GM19099 (cell line): ENCODE measurements around the gene PARL.

Experiments used
- POLR2A ChIP-seq: IDR thresholded peaks from 3 replicates; pipeline ENCODE4 v1.6.1; 2011; ENCODE audit warnings: low read depth; ENCODE audit not compliant: insufficient read length; ENCODE audit errors: extremely low read depth

Gene PARL

DNA sequence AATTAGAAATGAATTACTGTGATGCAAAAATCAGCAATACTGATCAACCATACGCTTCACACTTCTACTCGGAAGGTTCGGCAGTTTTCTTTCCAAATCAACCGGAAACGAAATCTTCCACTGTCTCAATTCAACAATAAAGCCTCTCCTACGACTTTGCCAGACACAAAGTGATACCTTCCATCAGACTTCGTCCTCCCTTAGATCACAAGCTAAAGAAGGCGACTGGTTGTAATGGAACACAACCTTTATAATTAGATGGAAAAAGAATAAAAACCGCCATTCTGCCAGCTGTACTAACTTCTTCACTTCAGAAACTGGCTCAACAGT lies 618 bp downstream of the PARL start:
- TF ChIP-seq POLR2A: no peak

DNA sequence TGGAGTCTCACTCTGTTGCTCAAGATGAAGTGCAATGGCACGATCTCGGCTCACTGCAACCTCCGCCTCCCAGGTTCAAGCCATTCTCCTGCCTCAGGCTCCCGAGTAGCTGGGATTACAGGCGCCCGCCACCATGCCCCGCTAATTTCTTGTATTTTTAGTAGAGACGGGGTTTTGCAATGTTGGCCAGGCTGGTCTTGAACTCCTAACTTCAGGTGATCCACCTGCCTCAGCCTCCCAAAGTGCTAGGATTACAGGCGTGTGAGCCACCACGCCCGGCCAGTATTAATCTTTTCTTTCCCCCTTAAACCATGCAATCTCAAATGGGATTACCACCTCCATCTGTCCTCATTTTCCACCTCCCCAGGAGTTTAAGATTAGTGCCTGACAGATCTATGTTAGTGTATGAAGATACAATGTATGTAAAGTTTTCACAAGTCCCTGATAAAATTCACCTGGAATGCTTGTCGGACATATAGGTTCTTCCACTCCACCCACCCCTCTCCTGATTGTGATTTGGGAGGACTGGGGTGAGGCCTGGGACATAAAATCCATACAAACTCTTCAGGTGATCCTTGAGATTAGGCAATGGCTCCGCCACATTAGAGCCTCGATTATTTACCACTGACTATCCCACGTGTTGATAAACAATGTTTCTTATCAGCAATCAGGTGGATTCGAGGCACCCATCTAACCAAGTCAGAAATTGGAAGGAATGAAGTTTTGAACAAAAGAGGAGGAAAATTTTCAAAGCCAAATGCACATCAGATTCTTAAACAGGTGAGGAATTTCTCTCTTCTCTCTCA lies 1.2 kb downstream of the PARL start:
- no peak for TF ChIP-seq POLR2A

DNA sequence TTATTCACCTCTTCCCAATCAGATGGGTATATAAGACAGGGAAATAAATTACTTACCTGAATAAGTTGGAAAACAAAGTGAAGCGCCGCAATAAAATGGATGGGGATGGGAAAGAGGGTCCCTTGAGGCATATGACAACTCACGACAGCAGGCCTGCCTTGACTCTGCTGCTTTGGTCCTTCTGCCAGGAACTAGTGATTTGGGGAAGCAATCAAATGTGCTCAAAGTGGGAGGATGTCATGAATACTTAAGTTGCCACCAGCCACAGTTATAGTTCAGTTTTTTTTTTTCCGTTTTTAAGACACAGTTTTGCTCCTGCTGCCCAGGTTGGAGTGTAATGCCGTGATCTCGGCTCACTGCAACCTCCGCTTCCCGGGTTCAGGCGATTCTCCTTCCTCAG lies 4.6 kb downstream of the PARL start:
- TF ChIP-seq POLR2A: no peak

DNA sequence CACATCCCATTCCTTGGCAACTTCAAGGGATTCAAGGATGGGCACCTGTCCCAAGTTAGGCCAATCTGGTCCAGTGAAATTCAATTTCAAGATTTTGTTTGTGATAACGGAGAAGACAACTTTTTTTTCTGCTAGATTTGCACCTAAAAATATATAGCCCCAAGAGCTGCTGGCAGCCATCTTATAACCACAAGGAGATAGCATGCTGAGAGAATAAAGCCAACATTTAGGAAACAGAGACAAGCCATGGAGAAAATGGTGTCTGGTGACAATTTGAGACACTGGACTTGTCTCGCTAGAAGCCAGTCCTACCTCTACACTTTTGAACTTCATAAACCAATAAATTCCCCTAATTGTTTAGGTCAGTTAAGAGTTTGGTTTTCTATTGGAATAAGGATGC lies 5.4 kb downstream of the PARL start:
- TF ChIP-seq POLR2A: no peak

DNA sequence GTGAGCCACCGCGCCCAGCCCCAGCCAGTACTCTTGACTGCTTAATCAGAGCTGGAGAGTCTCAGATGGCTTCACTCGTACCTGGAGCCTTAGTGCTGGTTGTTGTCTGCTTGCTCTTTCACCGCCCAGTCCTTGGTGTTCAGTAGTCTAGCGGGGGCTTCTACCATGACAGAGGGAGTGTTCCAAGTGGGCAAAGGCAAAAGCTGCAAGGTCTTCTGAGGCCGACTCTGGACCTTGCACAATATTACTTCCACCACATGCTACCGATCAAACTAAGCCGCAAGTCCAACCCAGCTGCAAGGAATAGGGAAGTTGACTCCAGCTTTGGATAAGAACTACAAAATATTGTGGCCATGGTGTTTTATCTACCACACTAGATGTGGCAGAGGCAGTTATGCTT lies 6.6 kb downstream of the PARL start:
- no peak for TF ChIP-seq POLR2A

DNA sequence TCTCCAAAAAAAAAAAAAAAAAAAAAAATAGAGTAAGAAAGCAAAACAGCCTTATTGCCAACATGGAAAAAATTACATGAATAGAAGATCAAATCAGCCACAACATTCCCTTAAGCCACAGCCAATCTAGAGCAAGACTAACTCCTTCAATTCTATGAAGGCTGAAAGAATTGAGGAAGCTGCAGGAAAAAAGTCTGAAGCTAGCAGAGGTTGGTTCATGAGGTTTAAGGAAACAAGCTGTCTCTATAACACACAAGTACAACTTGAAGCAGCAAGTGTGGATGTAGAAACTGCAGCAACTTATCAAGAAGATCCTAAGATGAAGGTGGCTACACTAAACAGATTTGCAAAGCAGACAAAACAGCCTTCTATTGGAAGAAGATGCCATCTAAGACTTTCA lies 9.3 kb downstream of the PARL start:
- TF ChIP-seq POLR2A: no peak

DNA sequence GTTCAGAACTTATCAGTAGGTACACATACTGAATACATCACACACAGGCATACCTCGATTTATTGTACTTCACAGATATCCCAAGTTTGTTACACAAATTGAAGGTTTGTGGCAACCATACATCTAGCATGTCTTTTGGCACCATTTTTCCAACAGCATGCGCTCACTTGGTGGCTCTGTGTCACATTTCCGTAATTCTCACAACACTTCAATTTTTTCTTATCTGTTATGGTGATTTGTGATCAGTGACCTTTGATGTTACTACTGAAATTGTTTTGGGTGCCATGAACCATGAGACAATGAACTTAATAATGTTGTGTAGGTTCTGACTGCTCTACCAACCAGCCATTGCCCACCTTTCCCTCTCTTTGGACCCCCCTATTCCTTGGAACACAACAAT lies 10.8 kb downstream of the PARL start:
- TF ChIP-seq POLR2A: no peak

DNA sequence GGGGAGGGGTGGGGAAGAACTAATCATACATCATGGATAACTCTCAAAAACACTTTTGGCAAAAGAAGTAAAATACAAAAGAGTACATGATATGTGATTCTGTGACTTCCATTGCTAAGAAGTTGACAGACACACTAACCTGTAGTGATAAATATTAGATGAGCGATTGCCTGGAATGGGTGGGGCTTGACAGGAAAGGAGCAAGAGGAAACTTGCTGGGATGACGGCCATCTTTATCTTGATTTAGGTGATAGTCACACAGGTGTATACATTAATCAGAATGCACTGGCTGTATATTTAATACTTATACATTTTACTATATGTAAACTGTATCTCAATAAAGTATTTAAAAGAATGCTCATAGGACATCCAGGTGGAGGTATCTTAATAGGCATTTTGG lies 13.1 kb downstream of the PARL start:
- no peak for TF ChIP-seq POLR2A

DNA sequence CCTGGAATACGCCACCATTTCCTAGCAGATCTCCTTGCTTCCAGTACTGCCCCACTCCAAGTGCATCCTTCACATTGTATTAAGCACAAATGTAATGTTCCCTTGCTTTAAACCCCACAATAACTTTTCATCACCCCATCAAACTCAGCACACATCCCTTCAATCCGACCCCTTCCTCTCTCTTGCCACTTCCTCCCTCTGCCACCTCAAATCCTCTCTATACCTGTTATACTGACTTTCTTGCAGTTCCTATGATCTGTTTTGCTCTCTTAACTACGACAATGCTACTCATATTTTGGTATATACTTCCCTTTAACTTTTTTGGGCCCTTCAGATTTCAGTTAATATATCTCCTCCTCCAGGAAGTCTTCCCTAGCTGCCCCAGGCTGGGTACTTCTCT lies 14.1 kb downstream of the PARL start:
- TF ChIP-seq POLR2A: no peak

DNA sequence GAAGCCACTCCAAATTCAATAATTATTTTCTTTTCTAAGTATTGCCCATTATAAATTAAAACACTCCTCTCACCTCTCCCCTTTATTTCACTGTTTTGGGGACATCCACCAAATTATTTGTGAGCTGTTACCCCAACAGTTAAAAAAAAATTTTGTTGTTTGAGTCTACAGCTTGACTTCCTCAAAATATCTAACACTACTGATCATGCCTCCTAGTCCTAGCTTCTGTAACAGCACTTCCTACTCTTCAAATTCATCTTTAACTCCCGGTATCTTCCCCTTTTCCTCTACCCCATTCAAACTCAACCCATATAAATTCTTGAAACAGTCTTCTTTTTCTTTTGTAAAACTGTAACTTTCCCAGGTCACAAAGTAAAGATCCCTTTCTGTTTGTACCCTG lies 15.9 kb downstream of the PARL start:
- TF ChIP-seq POLR2A: no peak

DNA sequence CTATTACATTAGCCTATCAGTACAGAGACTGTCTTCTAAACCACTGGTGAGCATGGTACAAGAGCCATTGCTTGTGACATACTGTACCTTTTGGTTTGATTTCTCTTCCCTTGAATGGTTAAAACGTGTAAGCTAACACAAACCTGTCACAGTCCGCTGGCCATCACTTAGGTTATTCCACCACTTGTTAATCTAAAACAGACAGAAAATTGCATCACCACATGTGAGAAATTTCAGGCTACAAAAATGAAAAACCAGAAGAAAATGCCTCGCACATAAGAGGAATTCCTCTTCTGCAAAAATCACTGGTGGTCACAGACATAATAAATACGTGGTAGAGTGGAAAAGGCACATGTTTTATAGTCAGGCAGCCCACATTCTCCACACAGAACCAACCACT lies 22.1 kb downstream of the PARL start:
- TF ChIP-seq POLR2A: no peak

DNA sequence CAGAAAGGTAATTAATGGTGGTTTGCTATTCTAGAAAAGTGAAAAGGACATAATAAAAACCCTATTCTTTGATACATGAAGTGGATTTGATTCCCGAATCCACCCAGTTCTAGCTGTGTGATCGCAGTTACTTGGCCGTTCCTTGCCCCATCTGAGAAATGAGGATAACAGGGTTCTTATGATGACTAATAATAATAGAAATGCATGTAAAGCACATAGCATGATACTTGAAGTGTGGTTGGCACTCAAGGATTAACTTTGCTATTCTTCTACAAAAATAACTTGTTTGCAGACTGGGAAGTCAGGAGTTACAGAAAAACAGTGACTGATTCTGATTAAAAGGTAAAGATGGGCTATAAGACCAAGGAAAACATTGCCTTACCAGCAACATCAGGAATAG lies 26.8 kb downstream of the PARL start:
- TF ChIP-seq POLR2A: no peak

DNA sequence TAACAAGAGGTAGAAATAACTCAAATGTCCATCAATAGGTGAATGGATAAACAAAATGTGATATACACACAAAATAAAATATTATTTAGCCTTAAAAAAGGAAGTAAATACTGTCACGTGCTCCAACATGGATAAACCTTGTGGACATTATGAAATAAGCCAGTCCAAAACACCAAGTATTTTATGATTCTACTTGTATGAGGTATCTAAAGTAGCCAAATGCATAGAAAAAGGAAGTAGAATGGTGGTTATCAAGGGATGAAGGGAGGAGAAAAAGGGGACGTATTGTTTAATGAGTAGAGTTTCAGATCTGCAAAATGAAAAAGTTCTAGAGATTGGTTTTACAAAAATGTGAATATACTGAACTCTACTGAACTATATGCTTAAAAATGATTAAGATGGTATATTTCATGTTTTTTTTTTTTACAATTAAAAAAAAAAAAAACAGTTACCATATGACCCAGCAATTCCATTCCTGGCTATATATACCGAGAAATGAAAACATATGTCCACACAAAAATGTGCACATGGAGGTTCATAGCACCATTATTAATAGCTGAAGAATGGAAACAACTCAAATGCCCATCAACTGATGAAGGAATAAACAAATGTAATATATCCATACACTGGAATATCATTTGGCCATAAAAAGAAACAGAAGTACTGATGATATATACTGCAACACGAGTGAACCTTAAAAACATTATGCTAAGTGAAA lies 30.2 kb downstream of the PARL start:
- TF ChIP-seq POLR2A: no peak

DNA sequence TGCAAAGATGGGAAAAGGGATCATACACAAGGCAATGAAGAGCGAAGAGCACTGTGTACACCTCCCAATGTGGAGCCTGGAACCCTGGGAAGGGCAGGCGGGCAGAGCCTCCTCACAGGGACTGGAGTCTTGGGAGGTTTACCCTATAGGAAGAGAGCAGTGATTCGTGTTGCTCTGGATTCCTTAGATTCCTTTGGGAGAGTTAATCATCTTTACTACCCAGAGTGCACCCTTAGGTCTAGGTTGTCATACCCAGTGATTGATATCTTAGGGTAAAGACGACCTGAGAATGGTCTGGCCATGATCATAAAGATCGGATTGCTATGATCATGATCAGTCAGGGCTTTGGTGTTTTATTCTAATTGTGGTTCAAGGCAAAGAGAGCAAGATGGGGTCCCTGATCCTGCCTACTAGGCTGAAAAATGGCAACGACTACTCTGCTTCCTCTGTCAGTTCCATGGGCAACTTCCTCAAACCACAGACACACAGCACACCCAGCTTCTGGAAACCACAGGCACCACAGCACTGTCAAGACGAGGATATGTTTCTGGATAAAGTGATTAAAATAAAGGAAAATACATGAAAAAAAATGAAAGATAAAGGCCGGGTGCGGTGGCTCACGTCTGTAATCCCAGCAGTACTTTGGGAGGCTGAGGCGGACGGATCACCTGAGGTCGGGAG lies 38.9 kb downstream of the PARL start:
- no peak for TF ChIP-seq POLR2A

DNA sequence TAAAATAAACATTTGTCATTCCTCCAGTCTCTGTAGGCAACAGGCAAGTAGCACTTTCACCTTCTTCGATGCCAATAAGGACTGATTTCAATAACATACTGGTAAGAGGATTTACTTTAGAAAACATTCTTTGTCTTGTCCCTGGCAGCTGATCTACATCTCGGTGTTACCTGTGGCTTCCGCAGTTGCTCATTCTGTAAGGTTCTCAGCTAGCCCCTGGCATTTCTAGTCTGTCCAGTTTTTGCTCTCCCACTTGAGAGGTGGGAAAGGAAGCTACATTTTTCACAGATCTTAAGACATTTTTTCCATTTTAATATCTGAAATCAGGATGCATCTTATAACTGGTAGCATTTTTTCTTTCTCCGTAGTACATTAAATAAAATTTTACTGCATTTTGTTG lies 39.6 kb downstream of the PARL start:
- no peak for TF ChIP-seq POLR2A

DNA sequence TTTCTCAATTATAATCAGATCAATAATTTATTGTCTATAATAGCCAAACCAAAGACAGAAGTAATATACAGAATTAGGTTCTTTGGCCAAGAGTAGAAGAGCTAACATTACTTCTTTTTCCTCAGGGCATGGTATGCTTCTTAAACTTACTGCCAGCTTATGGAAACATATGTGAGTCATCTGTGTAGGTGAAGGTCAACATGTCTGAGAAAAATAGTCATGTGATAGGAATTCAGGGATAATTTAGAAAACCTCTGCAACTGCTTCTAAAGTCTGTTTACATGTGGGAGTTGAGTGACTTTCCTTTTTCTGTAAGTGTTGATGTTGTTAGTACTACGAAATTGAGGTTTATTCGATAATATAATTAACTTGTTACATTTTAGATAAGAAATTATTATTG lies 40.1 kb downstream of the PARL start:
- no peak for TF ChIP-seq POLR2A
